Stimulated activated naive B cell treated with anti-CD40 and anti-IgM and Interleukin-4, amounts not matched to agents 10 μg/mL and 1 μg/mL and 100 μg/mL, for 72 hours (primary cell): ENCODE measurements around the gene OR2G2.
A peak's percentile ranks its signal among the peaks of the same experiment; 100 is the strongest.

Experiments
- ATAC-seq, 2 donors: fragments of 150-1000 bp; cut with Tn5 transposase; replicated peaks; 2 replicates each; pipeline ENCODE4 v1.10.0; 2021; ENCODE audit warnings: moderate library complexity in 1 of 2
- DNase-seq: peaks from one replicate; pipeline ENCODE4 v3.0.0; 2021
- H3K27ac Mint-ChIP-seq: one replicate; pipeline ENCODE4 v1.8.0; 2022; ENCODE audit warnings: mild to moderate bottlenecking, mixed read lengths
- H3K27me3 Mint-ChIP-seq, 2 donors: one replicate each; pipeline ENCODE4 v1.8.0; 2022; ENCODE audit warnings: mixed read lengths in 2 of 2
- H3K36me3 Mint-ChIP-seq, 2 donors: one replicate each; pipeline ENCODE4 v1.8.0; 2022; ENCODE audit warnings: mixed read lengths in 2 of 2, mild to moderate bottlenecking in 1 of 2
- H3K4me1 Mint-ChIP-seq, 2 donors: one replicate each; pipeline ENCODE4 v1.8.0; 2022; ENCODE audit warnings: mixed read lengths in 2 of 2, mild to moderate bottlenecking in 1 of 2
- H3K4me3 Mint-ChIP-seq, 2 donors: one replicate each; pipeline ENCODE4 v1.8.0; 2022; ENCODE audit warnings: mild to moderate bottlenecking in 2 of 2, mixed read lengths in 2 of 2, moderate library complexity in 1 of 2
- H3K9me3 Mint-ChIP-seq, 2 donors: one replicate each; pipeline ENCODE4 v1.8.0; 2022; ENCODE audit warnings: mixed read lengths in 2 of 2, mild to moderate bottlenecking in 1 of 2

Gene OR2G2, protein sequence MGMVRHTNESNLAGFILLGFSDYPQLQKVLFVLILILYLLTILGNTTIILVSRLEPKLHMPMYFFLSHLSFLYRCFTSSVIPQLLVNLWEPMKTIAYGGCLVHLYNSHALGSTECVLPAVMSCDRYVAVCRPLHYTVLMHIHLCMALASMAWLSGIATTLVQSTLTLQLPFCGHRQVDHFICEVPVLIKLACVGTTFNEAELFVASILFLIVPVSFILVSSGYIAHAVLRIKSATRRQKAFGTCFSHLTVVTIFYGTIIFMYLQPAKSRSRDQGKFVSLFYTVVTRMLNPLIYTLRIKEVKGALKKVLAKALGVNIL

DNA sequence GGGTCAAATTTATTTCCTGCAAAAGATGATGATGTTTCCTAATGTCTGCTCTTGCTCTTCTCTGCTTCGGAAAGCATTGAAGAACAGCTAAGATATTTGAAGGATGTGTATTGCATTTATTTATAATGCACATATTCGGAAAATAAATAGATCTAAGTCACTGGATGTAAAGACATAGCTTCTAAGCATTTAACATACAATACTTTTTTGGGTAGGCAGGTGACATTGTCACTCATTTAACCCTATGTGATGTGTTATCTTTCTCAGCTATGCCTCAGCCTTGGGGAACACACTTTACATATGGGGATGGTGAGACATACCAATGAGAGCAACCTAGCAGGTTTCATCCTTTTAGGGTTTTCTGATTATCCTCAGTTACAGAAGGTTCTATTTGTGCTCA lies at the start of gene OR2G2:
OR2G2 (plus strand) TSS at position 301 of the 400 bp plus-strand sequence; CDS start at position 301, 0 bp downstream.
- DNase-seq (no peak), ATAC-seq (no peak)
- Mint-ChIP-seq H3K36me3 (no peaks in the 10 kb centered on the region), H3K9me3 (peaks cover 3 to 5% of the 10 kb centered on the region in 2 donors), H3K4me1 (no peaks in the 10 kb centered on the region), H3K4me3 (no peak within 1 kb of the TSS), H3K27me3 (peaks cover 2 to 12% of the 10 kb centered on the region in 2 donors), H3K27ac (no peak within 1 kb of the TSS)

DNA sequence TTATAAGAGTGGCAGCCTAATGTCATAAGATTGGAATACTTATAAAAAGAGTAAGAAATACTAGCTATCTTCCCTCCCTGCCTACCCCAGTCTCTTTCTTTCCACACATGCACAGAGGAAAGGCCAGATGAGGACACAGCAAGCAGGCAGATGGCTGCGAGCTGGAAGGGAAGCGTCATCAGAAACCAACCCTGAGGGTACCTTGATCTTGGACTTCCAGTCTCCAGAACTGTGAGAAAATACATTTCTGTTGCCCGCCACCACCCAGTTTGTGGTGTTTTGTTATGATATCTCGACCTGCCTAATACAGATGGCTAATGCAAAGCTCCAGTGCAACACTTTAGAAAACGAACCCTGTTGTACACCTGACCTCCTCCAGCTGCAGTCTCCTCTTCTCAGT lies 49.6 kb upstream of the OR2G2 start:
- Mint-ChIP-seq H3K36me3 (no peaks in the 10 kb centered on the region), H3K4me1 (peaks cover 8 to 12% of the 10 kb centered on the region in 2 donors), H3K4me3 (no peak overlapping the region), H3K27ac (no peak overlapping the region), H3K9me3 (no peaks in the 10 kb centered on the region), H3K27me3 (peaks cover 5 to 9% of the 10 kb centered on the region in 2 donors)
- ATAC-seq (no peak), DNase-seq (no peak)

DNA sequence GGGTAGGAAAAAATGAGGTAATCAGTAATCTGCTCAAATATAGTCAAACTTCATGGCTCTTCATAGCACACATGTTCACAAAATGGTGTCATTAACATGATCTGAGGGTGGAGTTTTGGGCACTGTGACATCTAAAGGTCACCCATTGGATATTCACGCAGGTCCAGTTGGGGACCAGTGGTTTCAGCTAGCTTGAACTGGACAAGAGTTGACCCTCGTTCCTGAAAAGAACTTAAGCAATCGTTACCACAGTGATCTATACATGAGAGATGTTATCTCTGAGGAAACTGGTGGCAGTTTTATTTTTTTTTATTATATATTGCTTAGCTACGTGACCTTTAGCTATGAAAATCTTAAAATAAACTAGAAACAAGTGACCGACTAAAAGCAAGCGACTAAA lies 48.9 kb upstream of the OR2G2 start:
- Mint-ChIP-seq H3K4me3 (no peak overlapping the region), H3K36me3 (no peaks in the 10 kb centered on the region), H3K27ac (no peak overlapping the region), H3K9me3 (no peaks in the 10 kb centered on the region), H3K27me3 (peaks cover 5 to 9% of the 10 kb centered on the region in 2 donors), H3K4me1 (peaks cover 8 to 12% of the 10 kb centered on the region in 2 donors)
- DNase-seq, result no peak
- no peak for ATAC-seq

DNA sequence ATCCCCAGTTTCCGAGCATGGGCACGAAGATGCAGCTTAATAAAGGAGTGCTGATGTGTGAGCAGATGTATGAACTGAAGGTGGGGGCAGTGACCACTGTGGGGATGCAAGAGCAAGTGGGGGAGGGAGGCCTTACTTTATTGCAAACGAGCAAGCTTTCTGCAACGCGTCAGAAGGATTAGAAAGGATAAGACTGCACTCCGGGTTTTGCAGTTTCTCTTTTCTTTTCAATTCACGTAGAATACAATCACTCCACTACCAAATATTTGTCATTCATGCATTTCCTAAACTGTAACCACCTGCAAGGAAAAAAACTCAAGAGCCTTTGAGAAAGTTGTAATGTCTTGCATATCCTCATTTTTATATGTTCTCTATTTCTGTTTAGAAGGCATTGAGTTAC lies 47.6 kb upstream of the OR2G2 start:
- Mint-ChIP-seq H3K36me3 (no peaks in the 10 kb centered on the region), H3K4me3 (no peak overlapping the region), H3K27me3 (peaks cover 5 to 9% of the 10 kb centered on the region in 2 donors), H3K4me1 (peaks cover 8 to 12% of the 10 kb centered on the region in 2 donors), H3K27ac (no peak overlapping the region), H3K9me3 (no peaks in the 10 kb centered on the region)
- DNase-seq (no peak), ATAC-seq (no peak)

DNA sequence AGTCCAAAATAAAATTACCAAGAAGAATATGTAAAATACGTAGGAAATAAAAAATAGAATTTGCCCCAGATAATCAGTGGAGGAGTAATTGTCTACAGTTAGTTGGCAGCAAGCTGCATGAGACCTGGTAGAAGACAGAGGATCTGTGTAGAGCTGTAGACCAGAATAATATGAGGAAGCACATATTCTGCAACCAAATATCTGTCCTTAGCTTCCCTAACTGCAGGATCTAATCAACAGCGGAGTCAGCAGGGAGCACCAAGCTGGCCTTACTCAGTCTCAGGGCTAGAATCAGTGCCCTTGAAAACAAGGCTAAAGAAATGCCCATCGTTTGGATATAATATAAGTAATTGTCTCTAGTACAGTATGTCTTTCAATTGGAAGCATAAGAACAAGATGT lies 45.3 kb upstream of the OR2G2 start:
- no peaks in the 10 kb centered on the region for H3K36me3 Mint-ChIP-seq
- H3K9me3 Mint-ChIP-seq, result no peaks in the 10 kb centered on the region
- no peak overlapping the region for H3K4me3 Mint-ChIP-seq
- peaks cover 5 to 13% of the 10 kb centered on the region in 2 donors for H3K27me3 Mint-ChIP-seq
- DNase-seq (no peak), ATAC-seq (no peak)
- H3K4me1 Mint-ChIP-seq, result peaks cover 8 to 12% of the 10 kb centered on the region in 2 donors
- no peak overlapping the region for H3K27ac Mint-ChIP-seq

- Mint-ChIP-seq H3K4me3 (no peak overlapping the region), H3K4me1 (peaks cover 5 to 11% of the 10 kb centered on the region in 2 donors), H3K27me3 (peaks cover 19 to 20% of the 10 kb centered on the region in 2 donors), H3K27ac (no peak overlapping the region), H3K36me3 (no peaks in the 10 kb centered on the region), H3K9me3 (no peaks in the 10 kb centered on the region)
- ATAC-seq, result no peak
- no peak for DNase-seq
Observed at GRCh38 chr1:247548092-247548491, 40.1 kb upstream of the OR2G2 start.

GRCh38 chr1:247548769-247549182 lies 39.4 kb upstream of the OR2G2 start, which contains the start of gene GCSAML:
Gene GCSAML (plus strand): TSS chr1:247549134. CDS start chr1:247549192, 58 bp downstream.
- Mint-ChIP-seq H3K36me3 (no peaks in the 10 kb centered on the region), H3K4me1 (peaks cover 5 to 11% of the 10 kb centered on the region in 2 donors), H3K27me3 (peaks cover 19 to 20% of the 10 kb centered on the region in 2 donors), H3K27ac (no peak within 1 kb of the TSS), H3K4me3 (peak within 1 kb of the TSS; percentile 11 to 33), H3K9me3 (no peaks in the 10 kb centered on the region)
- ATAC-seq (peak; percentile 25 to 46), DNase-seq (no peak)

GRCh38 chr1:247551721-247552120 lies 36.4 kb upstream of the OR2G2 start:
- Mint-ChIP-seq H3K4me1 (peaks cover 5 to 11% of the 10 kb centered on the region in 2 donors), H3K27ac (no peak overlapping the region), H3K4me3 (no peak overlapping the region), H3K36me3 (no peaks in the 10 kb centered on the region), H3K27me3 (peaks cover 19% of the 10 kb centered on the region in 2 donors), H3K9me3 (no peaks in the 10 kb centered on the region)
- ATAC-seq (no peak), DNase-seq (no peak)

- Mint-ChIP-seq H3K9me3 (no peaks in the 10 kb centered on the region), H3K27ac (no peak overlapping the region), H3K4me1 (peaks cover 5 to 11% of the 10 kb centered on the region in 2 donors), H3K4me3 (no peak overlapping the region), H3K36me3 (no peaks in the 10 kb centered on the region), H3K27me3 (peaks cover 15 to 19% of the 10 kb centered on the region in 2 donors)
- DNase-seq (no peak), ATAC-seq (no peak)
Observed at GRCh38 chr1:247552231-247552630, 35.9 kb upstream of the OR2G2 start.

GRCh38 chr1:247557926-247558674 lies 30.1 kb upstream of the OR2G2 start:
- Mint-ChIP-seq H3K27me3 (peaks cover 0 to 7% of the 10 kb centered on the region in 2 donors), H3K4me3 (no peak overlapping the region), H3K36me3 (no peaks in the 10 kb centered on the region), H3K4me1 (no peaks in the 10 kb centered on the region), H3K27ac (no peak overlapping the region), H3K9me3 (no peaks in the 10 kb centered on the region)
- no peak for DNase-seq
- ATAC-seq, result no peak

DNA sequence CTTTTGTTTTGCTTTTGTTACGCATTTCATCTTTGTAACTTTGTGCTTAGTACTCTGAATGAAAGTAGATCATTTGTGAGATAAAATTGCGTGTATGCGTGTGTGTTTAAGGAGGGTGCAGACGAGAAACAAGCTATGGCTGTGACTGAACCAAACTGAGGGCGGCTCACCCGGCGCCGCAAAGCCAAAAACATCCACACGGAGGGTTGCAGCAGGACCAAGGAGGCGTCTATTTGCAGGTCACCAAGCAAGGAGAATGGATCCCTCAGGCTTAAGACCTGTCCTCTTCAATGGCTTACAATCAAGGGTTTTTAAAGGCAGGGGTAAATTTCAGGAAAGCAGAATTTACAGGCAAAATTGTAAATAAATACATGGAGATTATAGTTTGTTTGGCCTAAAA lies 26.4 kb upstream of the OR2G2 start:
- no peak overlapping the region for H3K4me3 Mint-ChIP-seq
- no peak for DNase-seq
- peaks cover 0 to 7% of the 10 kb centered on the region in 2 donors for H3K27me3 Mint-ChIP-seq
- H3K4me1 Mint-ChIP-seq, result no peaks in the 10 kb centered on the region
- no peaks in the 10 kb centered on the region for H3K9me3 Mint-ChIP-seq
- no peak overlapping the region for H3K27ac Mint-ChIP-seq
- H3K36me3 Mint-ChIP-seq, result no peaks in the 10 kb centered on the region
- no peak for ATAC-seq

DNA sequence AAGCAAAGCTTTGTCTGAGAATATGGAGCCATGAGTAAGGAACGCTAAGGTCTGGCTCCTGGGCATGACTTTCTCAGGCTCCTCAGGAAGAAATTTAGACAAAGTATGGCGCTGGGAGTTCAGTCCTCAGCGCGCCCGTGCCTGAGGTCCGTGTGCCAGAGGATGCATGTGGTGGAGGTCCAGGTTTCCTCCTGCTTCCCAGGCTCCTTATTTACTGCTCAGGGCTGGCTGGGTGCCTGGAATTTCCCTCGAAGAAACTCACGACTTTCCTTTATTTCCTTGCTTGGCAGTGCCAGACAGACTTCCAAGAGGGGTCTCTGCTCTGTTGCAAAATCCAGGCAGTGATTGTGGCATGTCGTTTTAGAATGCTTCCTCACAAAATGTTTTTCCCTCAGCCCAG lies 26.0 kb upstream of the OR2G2 start:
- Mint-ChIP-seq H3K4me1 (no peaks in the 10 kb centered on the region), H3K27ac (no peak overlapping the region), H3K36me3 (no peaks in the 10 kb centered on the region), H3K27me3 (peaks cover 0 to 7% of the 10 kb centered on the region in 2 donors), H3K4me3 (no peak overlapping the region), H3K9me3 (no peaks in the 10 kb centered on the region)
- DNase-seq (no peak), ATAC-seq (no peak)

- Mint-ChIP-seq H3K27me3 (peaks cover 13 to 19% of the 10 kb centered on the region in 2 donors), H3K36me3 (peaks cover 0 to 2% of the 10 kb centered on the region in 2 donors), H3K27ac (no peak overlapping the region), H3K9me3 (peaks cover 12 to 14% of the 10 kb centered on the region in 2 donors), H3K4me1 (no peaks in the 10 kb centered on the region), H3K4me3 (no peak overlapping the region)
- no peak for DNase-seq
- ATAC-seq, result no peak
Observed at GRCh38 chr1:247574236-247574635, 13.9 kb upstream of the OR2G2 start.

DNA sequence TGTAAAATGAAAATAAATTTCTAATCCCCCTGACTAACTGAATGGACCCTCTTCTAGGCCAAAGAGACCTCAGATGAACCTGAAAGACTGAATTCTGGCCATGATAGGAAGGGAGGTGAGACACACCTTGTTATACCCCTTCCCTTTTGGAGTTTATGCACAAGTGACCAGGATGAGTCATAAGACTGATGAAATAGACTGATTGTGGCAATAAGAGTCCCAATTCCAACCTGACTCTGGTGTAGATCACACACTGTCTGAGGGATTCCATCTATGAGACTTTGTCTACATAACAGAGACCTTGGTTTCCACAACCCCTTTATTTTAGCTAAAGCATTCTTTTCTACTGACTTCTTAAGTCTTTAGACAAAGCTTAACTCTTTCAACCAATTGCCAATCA lies 13.5 kb upstream of the OR2G2 start:
- no peak for ATAC-seq
- no peak overlapping the region for H3K27ac Mint-ChIP-seq
- peaks cover 10 to 19% of the 10 kb centered on the region in 2 donors for H3K27me3 Mint-ChIP-seq
- no peak for DNase-seq
- H3K4me1 Mint-ChIP-seq, result no peaks in the 10 kb centered on the region
- peaks cover 12% of the 10 kb centered on the region in 2 donors for H3K9me3 Mint-ChIP-seq
- no peak overlapping the region for H3K4me3 Mint-ChIP-seq
- peaks cover 0 to 2% of the 10 kb centered on the region in 2 donors for H3K36me3 Mint-ChIP-seq

DNA sequence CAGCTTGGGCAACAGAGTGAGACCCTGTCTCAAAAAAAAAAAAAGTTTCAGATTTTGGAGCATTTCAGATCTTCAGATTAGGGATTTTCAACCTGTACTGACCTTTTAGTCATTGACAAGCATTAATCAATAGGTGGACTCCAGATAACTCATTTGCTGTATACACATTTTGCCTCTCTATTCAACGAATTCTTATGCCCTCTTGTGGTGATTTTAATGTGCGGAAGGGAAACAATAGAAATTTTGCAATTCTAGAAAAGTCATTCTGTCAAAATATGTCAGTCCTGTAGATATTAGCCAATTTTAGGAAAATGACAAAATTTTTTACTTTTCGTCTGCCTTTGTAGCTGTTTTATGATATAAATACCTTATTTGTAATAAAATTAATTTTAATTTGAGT lies 11.6 kb upstream of the OR2G2 start:
- no peak overlapping the region for H3K4me3 Mint-ChIP-seq
- H3K4me1 Mint-ChIP-seq, result no peaks in the 10 kb centered on the region
- H3K27me3 Mint-ChIP-seq, result peaks cover 10 to 12% of the 10 kb centered on the region in 2 donors
- DNase-seq, result no peak
- H3K27ac Mint-ChIP-seq, result no peak overlapping the region
- ATAC-seq, result no peak
- peaks cover 0 to 2% of the 10 kb centered on the region in 2 donors for H3K36me3 Mint-ChIP-seq
- peaks cover 0 to 4% of the 10 kb centered on the region in 2 donors for H3K9me3 Mint-ChIP-seq
